ENCODE results near the gene ARHGAP28.

Gene ARHGAP28

DNA sequence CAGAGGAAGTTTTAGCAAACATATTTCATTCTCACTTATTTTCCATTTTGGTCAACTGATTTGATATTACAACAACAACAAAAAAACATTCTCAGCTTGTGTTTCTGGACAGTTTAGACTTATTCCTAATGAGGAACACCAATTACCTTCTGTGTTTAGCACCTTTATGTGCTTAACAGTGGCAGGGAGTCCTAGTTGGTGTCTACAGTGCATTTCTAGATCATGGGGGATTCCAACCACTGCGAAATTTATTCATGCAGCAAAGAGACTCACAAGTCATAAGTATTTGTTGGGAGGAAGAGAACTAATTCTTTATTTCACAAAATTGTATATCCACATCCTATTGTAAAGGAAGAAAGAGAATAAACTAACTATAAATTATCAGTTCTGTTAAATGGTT is 4.2 kb downstream of the ARHGAP28 start:
- TF ChIP-seq CEBPB (IDR thresholded peaks at IDR 0.05) = no peak
- TF ChIP-seq TCF12 (IDR thresholded peaks at IDR 0.05; ENCODE audit: low read depth) = no peak
- TF ChIP-seq TEAD4 (IDR thresholded peaks at IDR 0.05) = no peak
- TF ChIP-seq CREB1 (IDR thresholded peaks at IDR 0.05; ENCODE audit: low read depth) = no peak
- TF ChIP-seq, protein P1, sequence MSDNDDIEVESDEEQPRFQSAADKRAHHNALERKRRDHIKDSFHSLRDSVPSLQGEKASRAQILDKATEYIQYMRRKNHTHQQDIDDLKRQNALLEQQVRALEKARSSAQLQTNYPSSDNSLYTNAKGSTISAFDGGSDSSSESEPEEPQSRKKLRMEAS (IDR thresholded peaks at IDR 0.05) = no peak
- TF ChIP-seq, protein P2, sequence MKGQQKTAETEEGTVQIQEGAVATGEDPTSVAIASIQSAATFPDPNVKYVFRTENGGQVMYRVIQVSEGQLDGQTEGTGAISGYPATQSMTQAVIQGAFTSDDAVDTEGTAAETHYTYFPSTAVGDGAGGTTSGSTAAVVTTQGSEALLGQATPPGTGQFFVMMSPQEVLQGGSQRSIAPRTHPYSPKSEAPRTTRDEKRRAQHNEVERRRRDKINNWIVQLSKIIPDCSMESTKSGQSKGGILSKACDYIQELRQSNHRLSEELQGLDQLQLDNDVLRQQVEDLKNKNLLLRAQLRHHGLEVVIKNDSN (IDR thresholded peaks at IDR 0.05) = no peak
- TF ChIP-seq EGR1 (IDR thresholded peaks at IDR 0.05) = no peak
- TF ChIP-seq RAD21 (IDR thresholded peaks at IDR 0.05; ENCODE audit: low read depth) = no peak
- TF ChIP-seq, protein P3, sequence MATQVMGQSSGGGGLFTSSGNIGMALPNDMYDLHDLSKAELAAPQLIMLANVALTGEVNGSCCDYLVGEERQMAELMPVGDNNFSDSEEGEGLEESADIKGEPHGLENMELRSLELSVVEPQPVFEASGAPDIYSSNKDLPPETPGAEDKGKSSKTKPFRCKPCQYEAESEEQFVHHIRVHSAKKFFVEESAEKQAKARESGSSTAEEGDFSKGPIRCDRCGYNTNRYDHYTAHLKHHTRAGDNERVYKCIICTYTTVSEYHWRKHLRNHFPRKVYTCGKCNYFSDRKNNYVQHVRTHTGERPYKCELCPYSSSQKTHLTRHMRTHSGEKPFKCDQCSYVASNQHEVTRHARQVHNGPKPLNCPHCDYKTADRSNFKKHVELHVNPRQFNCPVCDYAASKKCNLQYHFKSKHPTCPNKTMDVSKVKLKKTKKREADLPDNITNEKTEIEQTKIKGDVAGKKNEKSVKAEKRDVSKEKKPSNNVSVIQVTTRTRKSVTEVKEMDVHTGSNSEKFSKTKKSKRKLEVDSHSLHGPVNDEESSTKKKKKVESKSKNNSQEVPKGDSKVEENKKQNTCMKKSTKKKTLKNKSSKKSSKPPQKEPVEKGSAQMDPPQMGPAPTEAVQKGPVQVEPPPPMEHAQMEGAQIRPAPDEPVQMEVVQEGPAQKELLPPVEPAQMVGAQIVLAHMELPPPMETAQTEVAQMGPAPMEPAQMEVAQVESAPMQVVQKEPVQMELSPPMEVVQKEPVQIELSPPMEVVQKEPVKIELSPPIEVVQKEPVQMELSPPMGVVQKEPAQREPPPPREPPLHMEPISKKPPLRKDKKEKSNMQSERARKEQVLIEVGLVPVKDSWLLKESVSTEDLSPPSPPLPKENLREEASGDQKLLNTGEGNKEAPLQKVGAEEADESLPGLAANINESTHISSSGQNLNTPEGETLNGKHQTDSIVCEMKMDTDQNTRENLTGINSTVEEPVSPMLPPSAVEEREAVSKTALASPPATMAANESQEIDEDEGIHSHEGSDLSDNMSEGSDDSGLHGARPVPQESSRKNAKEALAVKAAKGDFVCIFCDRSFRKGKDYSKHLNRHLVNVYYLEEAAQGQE (IDR thresholded peaks at IDR 0.05; ENCODE audit: low read depth) = no peak
- TF ChIP-seq TAF1 (IDR thresholded peaks at IDR 0.05; ENCODE audit: low read depth) = no peak
- TF ChIP-seq EP300 (IDR thresholded peaks at IDR 0.05; ENCODE audit: borderline replicate concordance) = no peak
- no peak for TF ChIP-seq YY1 (IDR thresholded peaks at IDR 0.05; ENCODE audit: low read depth)
- TF ChIP-seq ZBTB7A (IDR thresholded peaks at IDR 0.05; ENCODE audit: low read depth) = no peak
- TF ChIP-seq NFIC (IDR thresholded peaks at IDR 0.05) = no peak
- TF ChIP-seq FOXM1 (IDR thresholded peaks at IDR 0.05; ENCODE audit: borderline replicate concordance, low read depth) = no peak

DNA sequence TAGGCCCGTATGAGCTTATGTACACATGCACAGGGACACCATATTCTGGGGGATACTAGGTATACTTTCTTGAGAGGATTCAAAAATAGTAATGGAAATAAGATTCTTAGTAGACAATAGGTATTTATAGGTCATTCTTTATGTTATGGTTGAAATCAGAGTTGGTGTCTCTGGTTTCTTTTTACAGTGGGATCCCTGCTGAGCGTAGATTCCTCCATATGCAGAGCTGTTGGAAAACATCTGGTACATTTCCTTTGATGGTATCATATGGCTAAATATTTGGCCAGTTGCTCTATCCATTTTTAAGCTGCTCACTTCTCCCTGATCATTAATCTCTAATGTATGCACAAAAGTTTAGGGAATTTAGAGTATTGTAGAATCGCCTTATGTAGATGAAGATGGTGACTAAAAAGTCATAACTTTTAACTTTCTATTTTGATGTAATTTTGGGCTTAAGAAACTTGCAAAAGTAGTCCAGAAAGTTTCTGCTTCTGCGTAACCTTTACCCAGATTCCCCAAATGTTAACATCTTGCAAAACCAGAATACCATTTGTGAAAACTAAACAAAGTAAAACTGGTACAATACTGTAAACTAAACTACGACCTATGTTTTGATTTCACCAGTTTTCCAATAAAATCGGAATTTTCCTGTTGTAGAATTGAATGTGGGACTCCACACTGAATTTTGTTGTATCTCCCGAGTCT is 5.4 kb downstream of the ARHGAP28 start:
- TF ChIP-seq ZBTB7A (IDR thresholded peaks at IDR 0.05; ENCODE audit: low read depth) (no peak), FOXM1 (IDR thresholded peaks at IDR 0.05; ENCODE audit: borderline replicate concordance, low read depth) (no peak), YY1 (IDR thresholded peaks at IDR 0.05; ENCODE audit: low read depth) (no peak), EP300 (IDR thresholded peaks at IDR 0.05; ENCODE audit: borderline replicate concordance) (no peak), TAF1 (IDR thresholded peaks at IDR 0.05; ENCODE audit: low read depth) (no peak), RAD21 (IDR thresholded peaks at IDR 0.05; ENCODE audit: low read depth) (no peak)
- TF ChIP-seq, protein P3 (IDR thresholded peaks at IDR 0.05; ENCODE audit: low read depth) = no peak

DNA sequence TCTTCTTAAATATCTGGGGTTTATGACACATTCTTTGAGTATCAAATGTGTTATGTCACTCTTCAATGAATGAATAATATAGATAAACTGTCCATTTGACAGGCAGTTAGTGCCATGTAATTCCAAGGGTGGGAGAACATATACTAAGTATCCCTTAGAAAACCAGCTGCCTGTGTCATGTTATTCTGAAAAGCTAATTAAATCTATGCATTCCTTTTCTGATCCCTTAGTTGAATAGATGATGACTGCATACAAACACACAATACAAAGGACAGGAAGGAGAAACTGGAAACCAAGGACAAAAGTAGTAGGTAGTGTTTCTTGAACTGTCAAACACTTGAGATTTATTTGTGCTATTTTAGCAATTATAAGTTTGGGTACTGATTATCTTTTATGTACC is 8.3 kb downstream of the ARHGAP28 start:
- no peak for TF ChIP-seq CREB1 (IDR thresholded peaks at IDR 0.05; ENCODE audit: low read depth)

DNA sequence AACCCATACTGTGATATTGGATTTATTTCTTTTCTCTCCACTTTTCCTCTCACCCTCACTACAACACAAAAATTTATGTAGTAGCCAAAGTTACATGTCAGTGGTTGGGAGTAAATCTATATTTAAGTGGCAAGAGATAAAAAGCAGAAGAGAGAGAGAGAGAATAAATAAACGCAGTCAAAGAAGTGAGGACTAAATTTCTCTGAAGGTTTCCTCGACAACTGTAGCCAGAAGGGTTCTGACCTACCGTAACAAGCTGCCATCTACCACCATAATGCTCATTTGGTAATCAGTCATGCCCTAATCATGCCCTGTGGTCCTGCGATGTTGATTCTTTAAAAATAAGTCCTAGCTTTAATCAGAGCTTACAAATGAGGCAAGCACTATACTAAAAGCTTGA is 9.1 kb downstream of the ARHGAP28 start:
- TF ChIP-seq TCF12 (IDR thresholded peaks at IDR 0.05; ENCODE audit: low read depth) (no peak), TEAD4 (IDR thresholded peaks at IDR 0.05) (no peak)

DNA sequence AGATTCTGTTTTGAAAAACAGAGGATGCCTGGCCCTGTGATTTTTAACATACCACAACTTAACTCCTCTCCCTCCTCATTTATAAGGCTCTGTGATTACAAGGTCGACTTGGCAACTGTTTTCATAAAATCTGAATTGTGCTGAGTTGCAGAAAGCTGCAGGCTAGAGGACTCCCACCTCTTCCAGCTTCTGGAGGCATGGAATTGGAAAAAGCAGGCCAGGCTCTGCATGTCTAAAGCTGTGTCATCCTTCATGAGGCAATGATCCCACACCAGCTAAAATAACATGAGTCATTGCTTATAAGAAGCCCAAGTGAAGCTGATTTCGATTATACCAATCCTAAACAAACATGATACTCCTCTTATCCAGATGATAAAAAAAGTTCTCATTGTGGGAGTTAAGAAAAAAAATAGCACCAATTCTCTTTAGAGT is 11.7 kb downstream of the ARHGAP28 start:
- TF ChIP-seq FOXM1 (IDR thresholded peaks at IDR 0.05; ENCODE audit: borderline replicate concordance, low read depth) = no peak
- no peak for TF ChIP-seq CEBPB (IDR thresholded peaks at IDR 0.05)
- TF ChIP-seq, protein P1 (IDR thresholded peaks at IDR 0.05) = no peak
- TF ChIP-seq, protein P3 (IDR thresholded peaks at IDR 0.05; ENCODE audit: low read depth) = no peak
- no peak for TF ChIP-seq TAF1 (IDR thresholded peaks at IDR 0.05; ENCODE audit: low read depth)
- TF ChIP-seq EGR1 (IDR thresholded peaks at IDR 0.05) = no peak
- TF ChIP-seq TCF12 (IDR thresholded peaks at IDR 0.05; ENCODE audit: low read depth) = no peak
- no peak for TF ChIP-seq ZBTB7A (IDR thresholded peaks at IDR 0.05; ENCODE audit: low read depth)
- no peak for TF ChIP-seq RAD21 (IDR thresholded peaks at IDR 0.05; ENCODE audit: low read depth)
- no peak for TF ChIP-seq TEAD4 (IDR thresholded peaks at IDR 0.05)
- TF ChIP-seq EP300 (IDR thresholded peaks at IDR 0.05; ENCODE audit: borderline replicate concordance) = no peak
- TF ChIP-seq NFIC (IDR thresholded peaks at IDR 0.05) = no peak
